HG02885 (cell line): ENCODE results near the gene HERPUD2.
"Not testable (repeated sequence)": the region's sequence is repeated elsewhere in the genome, so short reads cannot be mapped to it uniquely, and the experiment has no call there.

Experiments used
- ATAC-seq: cut with Tn5 transposase; IDR thresholded peaks from one replicate; pipeline ENCODE4 v1.9.1; 2021; ENCODE audit warnings: mild to moderate bottlenecking; ENCODE audit not compliant: unreplicated experiment, poor library complexity

Gene HERPUD2

DNA sequence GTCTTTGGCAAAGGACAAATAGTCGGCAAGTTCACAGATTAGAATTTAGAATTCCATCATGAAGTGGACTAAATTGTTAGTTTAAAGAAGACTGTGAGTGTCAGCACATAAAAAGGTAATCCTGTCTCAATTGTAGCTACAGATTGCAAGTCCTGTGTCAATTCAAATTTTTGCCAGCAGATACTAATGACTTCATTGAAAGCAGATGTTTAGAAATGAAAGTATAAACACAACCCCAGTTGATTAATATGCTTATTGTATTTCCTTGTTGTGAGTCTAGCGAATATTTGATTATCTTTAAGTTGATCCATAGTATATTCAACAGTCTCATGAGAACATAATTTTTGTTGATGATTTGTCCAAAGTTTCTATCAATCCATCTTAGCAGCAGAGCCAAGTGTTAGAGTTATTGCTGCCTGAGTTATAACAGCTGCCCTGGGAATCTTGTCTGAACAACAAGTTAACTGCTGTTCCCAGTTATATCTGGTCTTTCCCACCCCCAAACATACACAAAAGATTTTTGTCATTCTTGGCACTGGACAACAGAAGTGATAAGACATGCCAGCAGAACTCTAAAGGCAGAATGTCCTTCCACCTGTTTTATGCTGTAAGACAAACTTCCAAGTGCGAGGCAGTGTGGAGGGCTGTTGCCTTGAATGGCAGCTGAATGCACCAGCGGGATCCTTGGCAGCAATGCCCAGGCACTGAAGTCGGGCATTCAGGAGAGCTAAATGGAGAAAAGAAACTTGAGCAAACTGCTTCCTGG is 21.3 kb upstream of the HERPUD2 start:
- ATAC-seq = no peak

DNA sequence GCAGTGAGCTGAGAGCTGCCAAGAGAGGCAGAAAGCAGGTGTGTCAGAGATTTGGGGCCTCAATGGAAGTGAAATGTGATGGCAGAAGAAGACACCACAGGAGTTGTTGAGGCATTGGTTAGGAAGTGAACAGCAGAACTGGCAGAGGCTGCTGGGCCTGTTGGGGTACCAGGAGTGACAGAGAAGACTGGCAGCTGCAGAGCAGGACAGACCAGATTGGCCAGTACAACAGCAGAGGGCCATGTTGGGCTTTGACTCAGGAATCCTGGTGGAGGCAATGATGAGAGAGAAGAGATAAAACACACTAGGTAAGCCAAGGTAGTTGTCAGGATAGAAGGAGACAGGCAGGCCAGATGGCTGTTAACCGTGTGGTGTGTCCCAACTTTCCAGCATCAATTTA is 19.9 kb upstream of the HERPUD2 start:
- ATAC-seq = no peak

DNA sequence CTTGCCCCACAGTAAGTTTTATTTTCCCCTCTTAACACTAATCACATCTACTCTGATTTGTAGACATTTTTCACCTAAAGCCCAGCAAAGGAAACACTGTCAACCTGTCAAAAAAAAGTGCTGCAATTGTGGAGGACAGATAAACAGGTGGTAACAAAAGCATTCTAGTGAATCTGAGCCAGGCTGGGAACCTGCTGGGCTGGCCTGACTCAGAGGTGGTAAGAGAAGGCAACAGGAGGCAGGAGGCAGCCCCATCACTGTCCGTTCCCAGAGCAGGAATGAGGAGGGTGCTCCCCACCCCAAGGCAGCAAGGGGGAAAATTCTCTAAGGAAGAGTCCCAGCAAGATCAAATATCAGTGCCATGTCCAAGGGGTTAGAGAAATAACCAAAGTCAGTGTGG is 19.5 kb upstream of the HERPUD2 start:
- no peak for ATAC-seq

DNA sequence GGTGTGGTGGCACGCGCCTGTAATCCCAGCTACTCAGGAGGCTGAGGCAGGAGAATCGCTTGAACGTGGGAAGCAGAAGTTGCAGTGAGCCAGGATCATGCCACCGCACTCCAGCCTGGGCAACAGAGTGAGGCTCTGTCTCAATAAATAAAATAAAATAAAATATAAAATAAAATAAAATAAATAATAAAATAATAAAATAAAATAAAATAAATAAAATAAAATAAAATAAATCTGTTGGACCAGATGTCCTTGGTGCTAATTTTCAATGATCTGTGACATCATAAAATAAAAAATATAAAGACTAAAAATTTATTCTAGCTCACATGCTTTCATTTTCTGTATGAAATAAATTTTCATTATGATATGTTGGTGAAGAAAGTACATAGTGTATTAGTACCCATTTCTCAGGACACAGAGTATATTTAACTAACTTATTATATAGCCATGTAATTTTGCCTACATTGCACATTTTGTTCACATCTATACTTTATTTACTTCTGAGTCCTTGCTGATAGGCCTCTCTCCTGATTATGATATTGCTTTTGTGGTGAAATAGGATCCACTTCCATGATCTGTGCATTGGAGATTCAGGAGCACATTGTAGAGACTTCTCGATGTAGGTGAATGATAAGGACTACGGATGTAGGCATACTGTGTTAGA is 17.8 kb upstream of the HERPUD2 start:
- no peak for ATAC-seq

DNA sequence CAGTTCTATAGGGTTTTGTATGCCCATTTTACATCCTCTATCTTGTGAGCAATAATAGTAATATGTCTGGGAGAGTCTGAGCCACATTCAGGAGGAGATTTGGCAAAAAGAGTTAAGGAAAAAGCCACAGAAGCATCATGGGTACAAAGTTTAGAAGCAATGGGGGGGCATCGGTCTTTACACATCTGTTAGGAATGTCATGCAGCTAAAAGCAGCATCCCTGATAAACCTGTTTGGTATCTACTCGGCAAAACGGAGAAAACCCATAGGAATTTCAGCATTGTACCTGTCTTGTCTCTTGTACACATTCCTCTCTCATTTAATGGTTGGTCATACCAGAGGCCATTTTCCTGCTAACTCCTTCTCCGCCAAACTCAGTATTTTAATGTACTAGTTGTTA is 12.5 kb upstream of the HERPUD2 start:
- no peak for ATAC-seq

DNA sequence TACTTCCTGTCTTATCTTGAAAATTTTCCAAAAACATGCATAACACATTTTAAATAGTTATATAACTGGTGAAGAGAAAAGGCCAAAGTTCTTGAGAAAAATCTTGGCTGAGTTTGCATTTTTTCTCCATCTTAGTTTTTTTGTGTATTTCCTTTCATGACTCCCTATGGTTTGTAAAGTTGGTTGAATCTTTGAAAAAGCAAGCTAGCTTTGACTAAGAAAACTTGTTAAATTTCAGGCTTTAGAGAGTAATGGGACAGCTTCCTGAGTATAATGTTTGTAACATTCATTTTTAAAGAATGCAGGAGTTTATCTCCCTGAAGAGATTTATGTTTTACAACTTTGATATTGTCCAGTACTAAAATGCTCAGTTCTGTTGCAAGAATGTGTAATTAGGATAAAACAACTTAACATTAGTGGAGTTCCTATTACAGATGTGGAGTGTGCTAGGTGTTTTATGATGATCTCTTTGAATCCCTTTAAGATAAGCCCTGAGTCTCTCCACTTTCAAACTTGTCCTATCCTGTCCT is 11.1 kb upstream of the HERPUD2 start:
- ATAC-seq = no peak

DNA sequence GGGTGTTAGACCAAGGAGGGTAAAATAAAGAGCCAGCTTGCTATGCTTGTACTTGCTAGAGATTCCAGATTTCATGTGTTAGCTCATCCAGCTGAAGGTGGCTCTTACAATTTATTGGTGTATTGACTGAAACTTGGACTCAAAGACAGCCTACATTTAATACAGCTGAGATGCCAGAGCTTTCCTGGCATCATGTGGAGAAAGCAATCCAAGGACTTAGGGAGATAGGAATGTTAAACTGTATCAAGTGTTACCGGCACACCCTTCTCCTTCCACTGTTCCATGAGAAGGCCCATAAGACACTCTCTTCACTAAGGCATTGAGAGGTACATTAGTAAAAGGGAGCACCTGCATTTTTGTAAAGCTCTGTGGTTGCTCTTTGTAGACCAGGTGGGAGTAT is 9.3 kb upstream of the HERPUD2 start:
- ATAC-seq = no peak

DNA sequence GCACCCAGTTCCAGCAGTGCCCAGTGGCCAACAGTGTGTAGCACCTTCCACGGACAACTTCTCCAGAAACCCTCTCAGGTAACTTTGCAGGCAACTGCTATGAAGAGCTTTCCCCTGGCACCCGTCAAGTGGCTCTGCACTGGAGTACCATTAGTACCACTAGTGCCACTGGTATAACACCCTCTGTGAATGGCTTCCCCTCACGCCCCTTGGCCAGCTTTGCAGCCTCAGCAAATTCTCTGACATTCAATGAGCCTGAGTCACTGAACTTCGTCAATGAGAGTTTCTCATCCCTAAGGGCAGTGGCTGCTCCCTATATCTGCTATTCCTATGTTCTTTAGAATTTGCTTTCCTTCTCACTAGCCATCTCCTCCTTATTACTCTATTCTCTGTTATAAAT is 7.6 kb upstream of the HERPUD2 start:
- ATAC-seq = no peak

DNA sequence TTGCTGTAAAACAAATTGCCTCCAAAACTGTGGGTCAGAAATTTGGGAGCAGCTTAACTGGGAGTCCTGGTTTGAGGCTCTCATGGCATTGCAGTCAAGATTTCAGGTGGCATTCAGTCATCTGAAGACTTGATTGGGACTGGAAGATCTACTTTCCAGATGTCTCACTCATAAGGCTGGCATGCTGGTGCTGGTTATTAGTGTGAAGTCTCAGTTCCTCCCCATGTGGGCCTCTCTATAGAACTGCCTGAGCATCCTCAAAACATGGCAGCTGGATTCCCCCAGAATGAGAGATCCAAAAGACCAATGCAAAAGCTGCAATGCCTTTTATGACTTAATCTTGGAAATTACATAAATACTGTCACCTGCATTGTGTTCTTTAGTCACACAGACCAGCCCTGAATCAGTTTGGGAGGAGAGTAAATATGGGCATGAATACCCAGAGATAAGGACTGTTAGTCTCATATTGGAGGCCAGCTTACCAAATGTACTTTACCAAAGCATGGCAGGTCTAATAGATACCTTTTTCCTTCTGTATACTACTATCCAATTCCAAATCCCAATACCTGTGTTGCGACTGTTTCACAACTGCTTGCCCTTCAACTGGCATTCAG is 6.5 kb upstream of the HERPUD2 start:
- ATAC-seq = peak; percentile 83

DNA sequence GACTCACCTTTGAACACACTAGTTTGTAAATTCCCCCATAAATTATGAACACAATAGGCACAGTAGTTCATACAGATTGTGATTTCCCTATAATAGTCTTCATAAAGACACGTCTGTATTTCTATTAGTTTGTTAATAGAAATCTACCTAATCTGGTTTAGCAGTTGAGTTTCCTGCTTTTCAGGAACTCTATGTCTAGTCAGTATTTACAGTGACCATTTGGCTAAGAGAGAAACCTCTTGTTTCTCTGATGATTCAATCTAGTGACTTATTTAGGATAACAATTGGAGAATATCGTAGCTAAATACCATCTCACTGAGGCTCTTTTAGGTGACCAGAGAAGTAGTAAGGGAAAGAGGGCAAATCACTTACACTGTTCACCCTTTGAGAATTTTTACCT is 5.9 kb upstream of the HERPUD2 start:
- no peak for ATAC-seq

DNA sequence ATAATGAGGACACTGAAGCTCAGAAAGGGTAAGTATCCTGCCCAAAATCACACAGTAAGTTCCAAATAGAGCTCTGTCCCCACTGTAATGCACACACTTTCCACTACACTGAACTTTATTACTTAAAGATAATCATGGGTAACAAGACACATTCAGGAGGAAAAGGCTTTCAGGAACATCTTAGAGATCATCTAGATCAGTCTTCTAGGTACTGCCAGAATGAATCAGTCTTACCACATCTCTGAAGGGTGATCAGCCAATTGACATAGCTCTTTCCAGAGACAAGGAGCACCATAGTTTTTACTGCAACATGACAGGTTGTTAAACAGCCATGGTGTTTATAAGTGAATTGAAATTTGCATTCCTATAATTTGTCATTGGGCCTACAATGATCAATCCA is 5.4 kb upstream of the HERPUD2 start:
- ATAC-seq = no peak

DNA sequence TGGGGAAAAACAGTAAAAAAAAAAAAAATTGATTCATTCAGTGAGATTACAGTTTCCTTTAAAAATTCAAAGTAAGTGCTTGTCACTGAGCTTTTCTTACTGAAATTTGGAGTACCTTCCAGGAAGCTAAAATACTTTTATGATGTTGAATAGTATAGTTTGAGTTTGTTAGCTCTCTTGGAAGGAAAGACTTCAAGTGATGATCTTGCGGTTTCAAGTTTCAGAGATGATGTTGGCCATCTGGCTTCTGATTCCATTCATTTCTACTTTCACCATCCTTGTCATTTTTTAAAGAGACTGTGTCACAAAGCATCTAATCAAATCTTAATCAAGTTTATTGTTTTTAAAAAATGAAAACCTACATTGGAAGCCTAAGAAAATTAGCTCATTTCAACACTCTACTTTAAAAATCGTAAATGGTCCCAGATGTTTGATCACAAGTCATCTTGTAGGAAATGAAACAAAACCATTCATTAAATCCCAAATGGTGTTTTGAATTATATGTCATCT is 4.9 kb upstream of the HERPUD2 start:
- no peak for ATAC-seq

DNA sequence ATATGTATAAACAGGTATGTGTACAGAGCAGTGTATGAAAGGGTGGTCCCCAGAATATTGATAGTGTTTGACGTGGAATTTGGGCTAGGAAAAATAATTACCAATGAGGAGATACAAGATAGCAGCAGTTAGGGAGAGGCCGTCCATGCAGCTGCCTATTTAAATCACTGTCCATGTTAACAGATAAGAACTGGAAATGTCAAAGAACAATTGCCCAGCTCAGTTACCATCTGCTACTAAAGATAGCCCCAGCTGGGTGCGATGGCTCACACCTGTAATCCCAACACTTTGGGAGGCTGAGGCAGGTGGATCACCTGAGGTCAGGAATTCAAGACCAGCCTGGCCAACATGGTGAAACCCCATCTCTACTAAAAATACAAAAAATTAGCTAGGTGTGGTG is 3.4 kb upstream of the HERPUD2 start:
- not testable (repeated sequence) for ATAC-seq

DNA sequence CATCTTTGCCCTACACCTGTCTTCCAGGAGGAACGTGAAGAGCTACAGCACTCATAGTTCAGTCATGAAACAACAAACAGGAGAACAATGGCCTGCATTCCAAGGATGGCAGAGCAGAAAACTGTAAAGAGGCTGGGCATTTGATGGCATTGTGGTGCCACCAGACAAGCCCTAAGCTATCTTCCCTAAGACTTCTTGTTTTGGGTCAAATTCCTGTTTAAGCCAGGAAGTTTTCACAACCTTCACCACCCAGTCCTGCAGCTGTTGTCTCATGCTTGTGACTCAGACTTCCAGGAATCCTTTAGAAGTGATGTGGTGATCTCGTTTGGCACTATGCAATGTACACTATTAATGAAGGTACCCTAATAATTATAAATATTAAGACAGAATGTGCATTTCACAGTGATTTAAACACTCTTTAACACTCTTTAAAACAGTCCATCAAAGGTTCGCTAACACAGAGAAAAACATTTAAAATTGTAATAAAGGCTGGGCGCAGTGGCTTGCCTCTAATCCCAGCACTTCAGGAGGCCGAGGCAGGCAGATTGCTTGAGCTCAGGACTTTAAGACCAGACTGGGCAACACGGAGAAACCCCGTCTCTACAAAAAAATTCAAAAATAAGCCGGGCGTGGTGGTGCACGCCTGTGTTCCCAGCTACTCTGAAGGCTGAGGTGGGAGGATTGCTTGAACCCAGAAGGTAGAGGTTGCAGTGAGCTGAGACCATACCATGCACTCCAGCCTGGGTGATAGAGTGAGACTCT is 2.7 kb upstream of the HERPUD2 start:
- no peak for ATAC-seq

DNA sequence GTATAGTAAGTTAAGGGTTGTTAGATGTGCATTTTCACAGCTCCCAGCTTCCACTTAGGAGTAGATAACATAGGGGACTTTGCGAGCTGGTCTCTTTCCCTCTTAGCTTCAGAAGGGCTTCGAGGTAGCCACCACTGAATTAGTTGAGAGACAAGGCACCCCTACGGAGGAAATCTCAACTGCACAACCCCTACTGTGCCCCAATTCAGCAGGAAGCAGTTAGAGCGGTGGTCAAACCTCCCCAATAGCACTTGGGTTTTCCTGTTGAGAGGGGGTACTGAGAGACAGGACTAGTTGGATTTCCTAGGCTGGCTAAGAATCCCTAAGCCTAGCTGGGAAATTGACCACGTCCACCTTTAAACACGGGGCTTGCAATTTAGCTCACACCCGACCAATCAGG is 1.1 kb upstream of the HERPUD2 start:
- ATAC-seq = no peak

DNA sequence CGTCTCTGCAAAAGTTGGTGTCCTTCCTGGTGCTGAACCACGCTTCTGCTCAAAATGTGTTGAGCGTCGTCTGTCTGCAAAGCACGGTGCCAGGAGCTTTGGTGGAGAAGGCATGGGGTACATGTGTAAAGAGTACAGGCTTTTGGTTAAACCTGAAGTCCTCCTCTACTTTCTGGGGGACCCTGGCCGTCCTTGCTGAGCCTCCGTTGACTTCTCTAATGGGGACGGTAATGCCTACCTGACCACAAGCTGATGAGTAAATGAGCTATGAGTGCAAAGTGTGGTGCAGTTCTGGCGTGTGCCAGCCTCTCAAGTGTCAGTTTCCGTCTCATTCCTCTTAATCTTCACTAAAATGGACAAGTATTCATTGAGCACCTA is 527 bp upstream of the HERPUD2 start:
- ATAC-seq = no peak

DNA sequence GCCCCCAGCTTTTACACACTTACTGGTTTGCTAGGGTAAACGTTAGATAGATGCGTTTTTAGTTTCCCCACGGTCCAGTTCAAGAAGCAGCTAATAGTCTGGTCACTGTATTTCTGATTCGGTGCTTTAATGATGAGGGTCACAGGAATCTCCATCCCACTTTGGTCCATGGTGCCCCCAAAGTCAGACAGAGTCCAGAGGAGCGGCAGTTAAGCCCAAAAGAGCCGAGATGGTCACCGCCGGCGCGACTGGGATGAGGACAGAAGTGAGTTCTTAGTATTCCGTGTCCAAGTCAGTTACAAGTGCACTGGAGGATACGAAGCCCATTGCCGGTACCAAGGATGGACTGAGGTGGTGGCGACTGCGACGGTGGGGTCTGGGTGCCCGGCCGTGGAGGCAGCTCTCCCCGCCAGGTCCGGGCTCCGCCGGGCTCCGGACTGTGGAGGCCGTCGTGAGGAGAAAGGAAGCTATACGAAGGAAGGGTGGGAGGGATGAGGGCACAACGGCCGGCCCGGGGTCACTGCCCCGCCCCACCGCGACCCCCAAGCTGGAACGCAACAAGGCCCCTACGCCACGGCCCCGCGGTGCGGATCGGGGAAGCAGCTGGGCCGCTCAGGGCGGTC is 663 bp downstream of the HERPUD2 start:
- peak; percentile 18 for ATAC-seq

DNA sequence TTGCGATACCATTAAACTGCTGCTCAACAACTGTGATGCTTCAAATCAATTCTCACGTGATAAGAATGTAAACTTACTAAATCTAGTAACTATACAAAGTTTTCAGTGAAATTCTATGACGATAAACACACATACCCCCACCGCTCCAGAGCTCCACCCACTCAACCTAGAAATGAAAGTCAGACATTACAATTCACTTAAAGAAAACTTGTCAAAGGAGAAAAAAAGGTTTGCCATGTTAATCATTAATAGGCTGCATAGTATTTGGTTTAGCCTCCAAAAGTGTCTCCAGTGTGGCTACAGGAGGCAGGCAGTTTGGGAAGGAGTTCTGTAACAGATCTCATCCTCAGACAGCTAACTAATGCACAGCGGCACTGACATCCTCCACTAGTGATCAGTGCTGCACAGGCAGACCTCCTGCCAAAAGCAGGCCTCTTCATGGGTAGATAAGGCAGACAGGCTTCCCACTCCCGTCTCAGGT is 3.1 kb downstream of the HERPUD2 start:
- ATAC-seq = peak; percentile 24

DNA sequence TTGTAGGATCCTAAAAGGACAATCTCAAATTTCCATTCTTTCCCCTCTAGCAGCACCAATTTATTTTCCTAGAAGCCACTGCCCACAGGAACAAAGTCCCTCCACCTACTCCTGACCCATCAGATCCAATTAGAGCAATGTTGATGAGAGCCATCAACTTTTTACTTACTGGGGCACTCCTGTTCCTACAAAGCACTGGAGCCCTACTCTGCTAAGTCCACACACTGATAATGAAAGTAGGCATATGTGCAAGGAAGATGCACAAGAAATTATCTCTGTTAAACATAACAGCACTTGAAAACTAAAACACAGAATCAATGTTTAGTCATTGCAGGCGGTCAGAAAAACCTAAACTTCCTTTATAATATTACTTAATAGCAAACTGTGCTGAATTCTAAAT is 3.6 kb downstream of the HERPUD2 start:
- no peak for ATAC-seq

DNA sequence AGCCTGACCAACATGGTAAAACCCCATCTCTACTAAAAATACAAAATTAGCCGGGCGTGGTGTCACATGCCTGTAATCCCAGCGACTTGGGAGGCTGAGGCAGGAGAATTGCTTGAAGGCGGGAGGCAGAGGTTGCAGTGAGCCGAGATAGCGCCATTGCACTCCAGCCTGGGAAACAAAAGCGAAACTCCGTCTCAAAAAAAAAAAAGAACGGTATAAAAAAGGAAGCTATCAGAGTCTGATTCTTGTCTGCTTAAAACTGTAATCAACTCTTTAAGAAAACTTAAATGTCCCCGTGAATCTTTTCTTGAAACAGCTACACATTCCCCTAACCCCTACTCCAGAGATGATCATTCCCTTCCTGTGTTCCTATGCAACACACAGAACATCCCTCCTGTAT is 4.3 kb downstream of the HERPUD2 start:
- not testable (repeated sequence) for ATAC-seq
